K562 (cell line): ENCODE data around the gene DPAGT1. TPM values are rescaled to one million over a fixed set of nuclear protein-coding genes. Genes with fewer than 3 reads are reported as not detected.
A peak's percentile ranks its signal among the peaks of the same experiment; 100 is the strongest.

Experiments
- ARID3A ChIP-seq: IDR thresholded peaks from 2 replicates; pipeline ENCODE4 v1.6.1; 2012; ENCODE audit warnings: low read depth, low read length, improper control_type of control experiment, borderline replicate concordance
- BACH1 ChIP-seq: fragments of 200-800 bp; sonication (Bioruptor generic); IDR thresholded peaks from 2 replicates; pipeline ENCODE4 v1.6.1; 2016; ENCODE audit warnings: missing genetic modification characterization, missing compliant biosample characterization
- BMI1 ChIP-seq: fragments of 150-350 bp; IDR thresholded peaks from 2 replicates; pipeline ENCODE4 v1.6.1; 2014; ENCODE audit warnings: low read length
- FOXK2 ChIP-seq, 2 experiments: fragments of 450-650 bp; IDR thresholded peaks in 1 of 2; conservative IDR thresholded peaks in 1 of 2; 2 replicates each; pipeline ENCODE4 v1.6.1; 2016; ENCODE audit warnings: low read depth in 2 of 2, mild to moderate bottlenecking in 1 of 2
- HES1 ChIP-seq: fragments of 450-650 bp; IDR thresholded peaks from 2 replicates; pipeline ENCODE4 v1.6.1; 2016; ENCODE audit warnings: low read depth, mild to moderate bottlenecking, moderate library complexity
- REST ChIP-seq, 2 experiments: fragments of 450-650 bp; formaldehyde crosslinking in 1 of 2; IDR thresholded peaks; 2 replicates each; pipeline versions ENCODE4 v1.4.0 to v1.6.1; 2014 to 2020; ENCODE audit warnings: mild to moderate bottlenecking in 2 of 2, borderline replicate concordance in 1 of 2, low read depth in 1 of 2
- RFX1 ChIP-seq: fragments of 450-650 bp; IDR thresholded peaks from 2 replicates; pipeline ENCODE4 v1.6.1; 2016; ENCODE audit warnings: mild to moderate bottlenecking, moderate library complexity
- RFX7 ChIP-seq: fragments of 250-450 bp; sonication (Bioruptor Pico); IDR thresholded peaks from 2 replicates; pipeline ENCODE4 v1.5.1; 2021; ENCODE audit warnings: mild to moderate bottlenecking
- SRSF3 ChIP-seq: fragments of 200-400 bp; formaldehyde crosslinking; IDR thresholded peaks from 2 replicates; pipeline ENCODE4 v1.6.1; 2016; ENCODE audit warnings: mild to moderate bottlenecking, low read length, moderate library complexity; ENCODE audit not compliant: insufficient read depth
- ZC3H4 ChIP-seq: sonication (generic); formaldehyde crosslinking; IDR thresholded peaks from 2 replicates; pipeline ENCODE4 v1.9.0; 2021; ENCODE audit warnings: missing genetic modification reagents, borderline replicate concordance
- ZNF518B ChIP-seq: fragments of 250-450 bp; sonication (Bioruptor Pico); IDR thresholded peaks from 2 replicates; pipeline ENCODE4 v1.5.0; 2021; ENCODE audit warnings: mild to moderate bottlenecking, moderate library complexity
- ZSCAN29 ChIP-seq: fragments of 450-650 bp; IDR thresholded peaks from 2 replicates; pipeline ENCODE4 v1.6.1; 2017
- polyA plus RNA-seq, 8 experiments: library from polyadenylated mRNA; depleted of rRNA in 4 of 8; stranded (reverse) in 5 of 8; unstranded in 3 of 8; fragments of >200 nt; fragmentation: Nextera tagmentation in 2 of 8; fragmentation: Illumina TruSeq in 1 of 8; extraction: Ambion mirVana in 2 of 8; extraction: Trizol in 1 of 8; gene quantifications; 2 replicates each; pipeline versions ENCODE4 v1.2.1 to v1.2.3, GENCODE V29; 2011 to 2014; ENCODE audit warnings: inconsistent platforms in 1 of 8, missing spikeins in 1 of 8
- total RNA-seq, 7 experiments: library from RNA; depleted of rRNA in 6 of 7; stranded (reverse); fragments of >200 nt in 6 of 7; fragmentation: Illumina TruSeq in 2 of 7; extraction: Trizol in 2 of 7; gene quantifications; 2 replicates each; pipeline versions ENCODE4 v1.2.1 to v1.2.3, GENCODE V29; 2011 to 2021; ENCODE audit warnings: low replicate concordance in 1 of 7

The DPAGT1 gene
- total and polyA plus RNA-seq, 9 of the 15 experiments (the other 6 are each of a cell fraction or from before 2014, with no cell fraction given), result 29.9 to 135 (median 85.0) TPM

GRCh38 chr11:119100246-119100970, 1.2 kb downstream of the DPAGT1 start (continued):
- peak; percentile 36; the same call in 1 of the 2 replicates for TF ChIP-seq REST (IDR thresholded peaks at IDR 0.05; ENCODE audit: borderline replicate concordance)
- no peak for TF ChIP-seq REST (CRISPR knock-in tag; IDR thresholded peaks at IDR 0.05; ENCODE audit: low read depth)
- TF ChIP-seq RFX1, result no peak
- no peak for TF ChIP-seq ARID3A
- no peak for TF ChIP-seq SRSF3
- 0 out of 2 replicates have a peak, but pooled peaks have one; percentile 22 for TF ChIP-seq ZSCAN29
- TF ChIP-seq BMI1, result no peak
- TF ChIP-seq ZNF518B (CRISPR knock-in tag), result no peak
- TF ChIP-seq ZC3H4 (CRISPR knock-in tag), result no peak
- peak in 1 of 2 experiments; percentile 65; a peak in 2 of 4 replicates for TF ChIP-seq FOXK2 (conservative IDR thresholded peaks at IDR 0.05 in 1 of 2, IDR thresholded peaks at IDR 0.05 in 1 of 2; ENCODE audit: low read depth in 2 of 2)
- no peak for TF ChIP-seq BACH1 (tag)
- no peak for TF ChIP-seq RFX7 (CRISPR knock-in tag)
- TF ChIP-seq HES1, result no peak
